HUES6 (cell line): ENCODE measurements around the gene COMTD1.
"Not testable (repeated sequence)": the region's sequence is repeated elsewhere in the genome, so short reads cannot be mapped to it uniquely, and the experiment has no call there.

Source experiments
- H3K27ac ChIP-seq: 2 replicates; pipeline ENCODE4 v1.7.0; 2013; ENCODE audit warnings: low read depth, mild to moderate bottlenecking, low read length, inconsistent platforms
- H3K27me3 ChIP-seq: 2 replicates; pipeline ENCODE4 v1.6.1; 2013; ENCODE audit warnings: low read length; ENCODE audit not compliant: control insufficient read depth, insufficient read depth
- H3K36me3 ChIP-seq: 2 replicates; pipeline ENCODE4 v1.6.1; 2013; ENCODE audit warnings: low read length; ENCODE audit not compliant: control insufficient read depth, insufficient read depth
- H3K4me1 ChIP-seq: 2 replicates; pipeline ENCODE4 v1.6.1; 2013; ENCODE audit warnings: low read length; ENCODE audit not compliant: control insufficient read depth, insufficient read depth
- H3K4me3 ChIP-seq: 2 replicates; pipeline ENCODE4 v1.5.1; 2013; ENCODE audit warnings: low read depth, low read length
- H3K9ac ChIP-seq: one replicate; pipeline ENCODE4 v1.6.1; 2013; ENCODE audit warnings: mild to moderate bottlenecking, low read length
- H3K9me3 ChIP-seq: 2 replicates; pipeline ENCODE4 v1.6.1; 2013; ENCODE audit warnings: low read depth, low read length; ENCODE audit not compliant: control insufficient read depth, insufficient read depth

COMTD1 gene

GRCh38 chr10:75188522-75188921 lies 47.2 kb downstream of the COMTD1 start:
- H3K4me1 ChIP-seq, H3K36me3 ChIP-seq, H3K9ac ChIP-seq, H3K4me3 ChIP-seq, H3K9me3 ChIP-seq, H3K27ac ChIP-seq, H3K27me3 ChIP-seq: not testable (repeated sequence)

- Histone ChIP-seq H3K27me3 (no peaks in the 10 kb centered on the region), H3K27ac (no peak overlapping the region), H3K4me3 (no peak overlapping the region), H3K36me3 (no peaks in the 10 kb centered on the region), H3K4me1 (peaks cover 5% of the 10 kb centered on the region; the same call in 1 of the 2 replicates), H3K9ac (no peak overlapping the region), H3K9me3 (no peaks in the 10 kb centered on the region)
Observed at GRCh38 chr10:75187961-75188426, 47.8 kb downstream of the COMTD1 start.

- Histone ChIP-seq H3K27me3 (no peaks in the 10 kb centered on the region), H3K9ac (no peak overlapping the region), H3K4me3 (no peak overlapping the region), H3K36me3 (0 out of 2 replicates have a peak, but pooled peaks cover 3% of the 10 kb centered on the region), H3K9me3 (no peaks in the 10 kb centered on the region), H3K27ac (no peak overlapping the region), H3K4me1 (no peaks in the 10 kb centered on the region)
Observed at GRCh38 chr10:75186310-75186709, 49.4 kb downstream of the COMTD1 start.
